Ishikawa (cell line): ENCODE measurements around the gene DERL3.

Source experiments
- CEBPB ChIP-seq: IDR thresholded peaks from 2 replicates; pipeline ENCODE4 v1.6.1; 2012
- CREB1 ChIP-seq: IDR thresholded peaks from 2 replicates; pipeline ENCODE4 v1.6.1; 2012; ENCODE audit warnings: low read depth
- EGR1 ChIP-seq: IDR thresholded peaks from 2 replicates; pipeline ENCODE4 v1.6.1; 2012
- EP300 ChIP-seq: IDR thresholded peaks from 2 replicates; pipeline ENCODE4 v1.6.1; 2012; ENCODE audit warnings: borderline replicate concordance
- MAX ChIP-seq: IDR thresholded peaks from 2 replicates; pipeline ENCODE4 v1.6.1; 2012
- NFIC ChIP-seq: IDR thresholded peaks from 2 replicates; pipeline ENCODE4 v1.6.1; 2012
- RAD21 ChIP-seq: IDR thresholded peaks from 2 replicates; pipeline ENCODE4 v1.6.1; 2012; ENCODE audit warnings: low read depth
- REST ChIP-seq: IDR thresholded peaks from 2 replicates; pipeline ENCODE4 v1.6.1; 2012; ENCODE audit warnings: low read depth, mild to moderate bottlenecking
- TAF1 ChIP-seq: IDR thresholded peaks from 2 replicates; pipeline ENCODE4 v1.6.1; 2012; ENCODE audit warnings: low read depth, mild to moderate bottlenecking
- USF1 ChIP-seq: IDR thresholded peaks from 2 replicates; pipeline ENCODE4 v1.6.1; 2012
- ZBTB7A ChIP-seq: IDR thresholded peaks from 2 replicates; pipeline ENCODE4 v1.6.1; 2012; ENCODE audit warnings: low read depth

DNA sequence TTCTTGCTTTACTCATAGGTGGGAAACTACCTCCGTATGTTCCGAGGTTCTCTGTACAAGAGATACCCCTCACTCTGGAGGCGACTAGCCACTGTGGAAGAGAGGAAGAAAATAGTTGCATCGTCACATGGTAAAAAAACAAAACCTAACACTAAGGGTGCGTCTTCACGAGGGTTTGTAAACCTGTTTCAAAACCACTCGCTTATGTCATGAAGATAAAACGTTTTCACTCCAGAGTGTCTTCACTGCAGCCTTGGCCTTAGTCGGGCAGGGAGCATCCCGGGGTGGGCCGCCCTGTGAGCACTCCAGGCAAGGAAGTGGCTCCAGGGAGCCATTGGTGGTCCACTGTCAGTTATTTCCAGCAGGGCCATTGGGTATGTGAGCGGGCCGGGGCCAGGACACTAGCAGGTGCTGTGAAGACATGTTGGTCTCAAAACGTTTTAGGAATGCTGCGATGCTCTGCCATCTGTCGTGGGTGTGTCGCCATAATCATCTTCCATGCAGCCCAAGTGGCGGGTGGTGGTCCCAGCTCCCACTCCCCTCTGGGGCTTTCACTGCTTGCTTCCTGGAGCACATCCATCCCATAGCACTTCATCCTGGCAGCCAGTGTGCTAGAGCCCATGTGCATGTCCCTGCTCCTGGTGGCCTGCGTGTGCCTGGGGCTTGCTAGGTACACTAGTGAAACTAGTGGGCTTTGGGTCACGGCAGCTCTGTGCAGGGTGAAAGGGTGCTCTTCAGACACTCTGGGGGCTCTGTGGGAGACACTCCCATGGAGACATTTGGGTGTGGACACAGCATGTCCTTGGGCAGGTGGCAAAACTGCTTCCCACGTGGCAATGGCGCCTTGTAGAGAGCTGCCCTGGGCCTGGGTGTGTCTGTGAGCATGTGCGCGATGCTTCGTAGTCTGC is 46.8 kb downstream of the DERL3 start:
- no peak for TF ChIP-seq MAX
- TF ChIP-seq EGR1: no peak
- no peak for TF ChIP-seq NFIC
- no peak for TF ChIP-seq CREB1
- no peak for TF ChIP-seq EP300
- no peak for TF ChIP-seq CEBPB
- no peak for TF ChIP-seq REST
- no peak for TF ChIP-seq TAF1
- no peak for TF ChIP-seq USF1
- TF ChIP-seq RAD21: no peak
- TF ChIP-seq ZBTB7A: no peak
